Urothelium cell line (cell line): ENCODE data around the gene TAF10.

Experiments used
- DNase-seq: peaks from one replicate; pipeline ENCODE4 v3.0.0; 2011; ENCODE audit warnings: low spot score, mixed read lengths
- FAIRE-seq: peaks from 2 replicates; lab custom pipeline; 2011; peaks lifted over from hg19 to GRCh38; lab: Jason Lieb, UNC

The TAF10 gene

GRCh38 chr11:6640985-6641701 lies 29.1 kb upstream of the TAF10 start:
- no peak for DNase-seq
- no peak for FAIRE-seq

- no peak for FAIRE-seq
- DNase-seq = no peak
Observed at GRCh38 chr11:6640036-6640984, 28.3 kb upstream of the TAF10 start.

GRCh38 chr11:6638429-6638828 lies 26.4 kb upstream of the TAF10 start:
- FAIRE-seq = no peak
- DNase-seq = no peak

- DNase-seq = no peak
- FAIRE-seq = no peak
Observed at GRCh38 chr11:6637871-6638270, 25.9 kb upstream of the TAF10 start.

GRCh38 chr11:6636480-6636879 lies 24.5 kb upstream of the TAF10 start:
- DNase-seq (no peak), FAIRE-seq (no peak)

GRCh38 chr11:6635082-6635932 lies 23.3 kb upstream of the TAF10 start:
- FAIRE-seq (no peak), DNase-seq (no peak)

- FAIRE-seq = no peak
Observed at GRCh38 chr11:6634534-6634933, 22.5 kb upstream of the TAF10 start.

GRCh38 chr11:6633422-6634408 lies 21.7 kb upstream of the TAF10 start:
- FAIRE-seq (no peak), DNase-seq (no peak)

More at GRCh38 chr11:6634534-6634933, 22.5 kb upstream of the TAF10 start:
- no peak for DNase-seq

GRCh38 chr11:6632116-6633073 lies 20.4 kb upstream of the TAF10 start:
- FAIRE-seq = no peak
- DNase-seq = no peak

- DNase-seq (no peak), FAIRE-seq (no peak)
Observed at GRCh38 chr11:6631361-6631890, 19.4 kb upstream of the TAF10 start.

GRCh38 chr11:6630632-6631291 lies 18.7 kb upstream of the TAF10 start:
- DNase-seq (no peak), FAIRE-seq (no peak)

- no peak for FAIRE-seq
- no peak for DNase-seq
Observed at GRCh38 chr11:6629892-6630631, 18.0 kb upstream of the TAF10 start.

GRCh38 chr11:6629573-6629891 lies 17.5 kb upstream of the TAF10 start:
- FAIRE-seq = no peak
- DNase-seq = no peak

GRCh38 chr11:6628526-6628925 lies 16.5 kb upstream of the TAF10 start:
- FAIRE-seq (no peak), DNase-seq (no peak)

GRCh38 chr11:6627762-6628241 lies 15.8 kb upstream of the TAF10 start:
- FAIRE-seq (no peak), DNase-seq (no peak)

GRCh38 chr11:6626971-6627761 lies 15.2 kb upstream of the TAF10 start:
- DNase-seq (no peak), FAIRE-seq (no peak)
